GM12873 (cell line): ENCODE results near the gene UBE3D.

Source experiments
- CTCF ChIP-seq: IDR thresholded peaks from 2 replicates; pipeline ENCODE4 v1.5.1; 2012; ENCODE audit warnings: low read depth, mild to moderate bottlenecking, moderate library complexity, low read length, control low read depth; ENCODE audit not compliant: insufficient read depth; ENCODE audit errors: missing control alignments

UBE3D gene

GRCh38 chr6:83053678-83054077 lies 12.0 kb downstream of the UBE3D start:
- TF ChIP-seq CTCF, result no peak

- TF ChIP-seq CTCF, result no peak
Measured at GRCh38 chr6:83051377-83052172, 14.1 kb downstream of the UBE3D start.

- no peak for TF ChIP-seq CTCF
Measured at GRCh38 chr6:83047065-83047754, 18.4 kb downstream of the UBE3D start.

GRCh38 chr6:83044091-83044768 lies 21.4 kb downstream of the UBE3D start:
- no peak for TF ChIP-seq CTCF

- no peak for TF ChIP-seq CTCF
Measured at GRCh38 chr6:83042467-83043053, 23.1 kb downstream of the UBE3D start.

GRCh38 chr6:83038246-83038645 lies 27.4 kb downstream of the UBE3D start:
- no peak for TF ChIP-seq CTCF

GRCh38 chr6:83031689-83032088 lies 34.0 kb downstream of the UBE3D start:
- no peak for TF ChIP-seq CTCF
